Esophagus muscularis mucosa (tissue), 4 donors: ENCODE results near the gene AIF1L. TPM values are rescaled to one million over a fixed set of nuclear protein-coding genes. Genes with fewer than 3 reads are reported as not detected.

Experiments used
- DNase-seq: peaks from one replicate; pipeline ENCODE4 v3.0.0-alpha.2; 2017; ENCODE audit errors: extremely low spot score
- H3K27ac ChIP-seq, 4 donors: fragments of 200-600 bp; sonication (generic); replicated peaks in 1 of 4; 1 replicate in 3 of 4; 2 replicates in 1 of 4; pipeline ENCODE4 v1.5.1; 2016 to 2019; ENCODE audit warnings: mild to moderate bottlenecking in 1 of 4
- H3K27me3 ChIP-seq, 4 donors: fragments of 200-600 bp; sonication (generic); one replicate each; pipeline versions ENCODE4 v1.5.1 to v1.6.0; 2016 to 2019
- H3K36me3 ChIP-seq, 4 donors: fragments of 200-600 bp; sonication (generic); one replicate each; pipeline ENCODE4 v1.5.1; 2016 to 2019
- H3K4me1 ChIP-seq, 4 donors: fragments of 200-600 bp; sonication (generic); one replicate each; pipeline ENCODE4 v1.5.1; 2016 to 2019
- H3K4me3 ChIP-seq, 4 donors: fragments of 200-600 bp; sonication (generic); 1 replicate in 2 of 4; 2 replicates in 2 of 4; pipeline ENCODE4 v1.5.1; 2016 to 2019; ENCODE audit warnings: mild to moderate bottlenecking in 4 of 4, moderate library complexity in 1 of 4
- H3K9me3 ChIP-seq, 4 donors: fragments of 200-600 bp; sonication (generic); 1 replicate in 3 of 4; 2 replicates in 1 of 4; pipeline ENCODE4 v1.5.1; 2016 to 2019
- EP300 ChIP-seq: sonication (generic); formaldehyde crosslinking; IDR thresholded peaks from one replicate; pipeline ENCODE4 v1.6.1; 2017; ENCODE audit warnings: antibody characterized with exemption
- POLR2A ChIP-seq: fragments of 450-650 bp; IDR thresholded peaks from one replicate; pipeline ENCODE4 v1.6.1; 2017; ENCODE audit warnings: antibody characterized with exemption, moderate library complexity, mild to moderate bottlenecking, low read depth
- POLR2AphosphoS5 ChIP-seq, 2 donors: sonication (generic); formaldehyde crosslinking; IDR thresholded peaks; one replicate each; pipeline ENCODE4 v1.6.1; 2017; ENCODE audit warnings: antibody characterized with exemption in 2 of 2
- WGBS: methylation state at CpG from one replicate; pipeline ENCODE4 v1.1.5; 2018; 5-methylcytosine and 5-hydroxymethylcytosine counted together
- intact Hi-C: fragments of 100-400 bp; cut with DNase I; formaldehyde crosslinking; loops from one replicate; pipeline ENCODE4 v1.15.1; 2023
- total RNA-seq, 4 donors: library from RNA; depleted of rRNA; stranded (reverse); fragments of >200 nt; gene quantifications; one replicate each; pipeline versions ENCODE4 v1.1.0 to v1.2.1, GENCODE V29; 2016
- TF ChIP-seq, protein P1 (sequence below), 3 experiments: fragments of 200-600 bp in 2 of 3; fragments of 450-650 bp in 1 of 3; sonication (generic) in 2 of 3; IDR thresholded peaks; one replicate each; pipeline ENCODE4 v1.5.1; 2017 to 2019; ENCODE audit warnings: antibody characterized with exemption in 3 of 3, mild to moderate bottlenecking in 2 of 3, moderate library complexity in 1 of 3

The AIF1L gene
- total RNA-seq, 4 donors from 2014 or later = 9.1 to 24.8 (median 19.3) TPM

- Histone ChIP-seq H3K36me3 (no peaks in the 10 kb centered on the region), H3K4me1 (peaks cover 12 to 36% (median 31%) of the 10 kb centered on the region in 4 donors), H3K4me3 (no peak overlapping the region), H3K27me3 (peaks cover 0 to 75% (median 28%) of the 10 kb centered on the region in 4 donors), H3K9me3 (no peaks in the 10 kb centered on the region), H3K27ac (peak overlapping the region in 1 of 4 donors; percentile 66)
- TF ChIP-seq, protein P1, sequence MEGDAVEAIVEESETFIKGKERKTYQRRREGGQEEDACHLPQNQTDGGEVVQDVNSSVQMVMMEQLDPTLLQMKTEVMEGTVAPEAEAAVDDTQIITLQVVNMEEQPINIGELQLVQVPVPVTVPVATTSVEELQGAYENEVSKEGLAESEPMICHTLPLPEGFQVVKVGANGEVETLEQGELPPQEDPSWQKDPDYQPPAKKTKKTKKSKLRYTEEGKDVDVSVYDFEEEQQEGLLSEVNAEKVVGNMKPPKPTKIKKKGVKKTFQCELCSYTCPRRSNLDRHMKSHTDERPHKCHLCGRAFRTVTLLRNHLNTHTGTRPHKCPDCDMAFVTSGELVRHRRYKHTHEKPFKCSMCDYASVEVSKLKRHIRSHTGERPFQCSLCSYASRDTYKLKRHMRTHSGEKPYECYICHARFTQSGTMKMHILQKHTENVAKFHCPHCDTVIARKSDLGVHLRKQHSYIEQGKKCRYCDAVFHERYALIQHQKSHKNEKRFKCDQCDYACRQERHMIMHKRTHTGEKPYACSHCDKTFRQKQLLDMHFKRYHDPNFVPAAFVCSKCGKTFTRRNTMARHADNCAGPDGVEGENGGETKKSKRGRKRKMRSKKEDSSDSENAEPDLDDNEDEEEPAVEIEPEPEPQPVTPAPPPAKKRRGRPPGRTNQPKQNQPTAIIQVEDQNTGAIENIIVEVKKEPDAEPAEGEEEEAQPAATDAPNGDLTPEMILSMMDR (IDR thresholded peaks at IDR 0.05) = no peak
- no peak for TF ChIP-seq POLR2AphosphoS5 (IDR thresholded peaks at IDR 0.05)
- TF ChIP-seq EP300 = no peak
- TF ChIP-seq POLR2A = no peak
- DNase-seq = no peak
- WGBS = 43% methylated on average over 11 of the region's 12 CpGs
- intact Hi-C loops = no loop called here
These were observed 1.7 kb upstream of the AIF1L start for GRCh38 chr9:131094622-131095021.

DNA sequence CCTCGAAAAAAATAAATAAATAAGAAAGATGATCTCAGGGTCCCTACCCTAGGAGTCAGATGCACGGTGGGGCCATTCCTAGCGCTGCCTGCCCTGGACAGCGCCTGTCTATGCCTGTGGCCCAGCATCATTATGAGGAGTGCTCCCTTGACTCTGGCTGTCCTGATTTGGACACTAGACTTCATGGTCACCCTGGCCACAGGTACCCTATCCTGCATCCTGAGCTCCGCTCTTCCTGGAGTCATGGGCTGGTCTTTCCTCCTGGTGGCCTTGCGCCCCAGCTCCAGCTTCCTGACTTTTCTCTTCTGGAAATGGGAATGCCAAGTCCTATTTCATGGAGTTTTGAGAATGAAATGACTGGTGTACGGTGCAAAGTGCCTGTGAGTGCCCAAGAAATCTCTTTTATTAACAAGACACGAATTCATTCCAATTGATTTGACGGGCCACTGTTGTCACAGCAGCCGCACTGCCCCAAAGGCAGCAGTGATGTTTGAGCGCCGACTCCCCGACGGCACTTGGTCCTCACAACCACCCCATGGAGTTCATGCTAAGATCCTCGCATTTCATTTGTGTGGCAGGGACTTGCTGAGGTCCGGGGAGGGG, 564 bp upstream of the AIF1L start:
- WGBS = 37% methylated on average over 14 of the region's 16 CpGs

DNA sequence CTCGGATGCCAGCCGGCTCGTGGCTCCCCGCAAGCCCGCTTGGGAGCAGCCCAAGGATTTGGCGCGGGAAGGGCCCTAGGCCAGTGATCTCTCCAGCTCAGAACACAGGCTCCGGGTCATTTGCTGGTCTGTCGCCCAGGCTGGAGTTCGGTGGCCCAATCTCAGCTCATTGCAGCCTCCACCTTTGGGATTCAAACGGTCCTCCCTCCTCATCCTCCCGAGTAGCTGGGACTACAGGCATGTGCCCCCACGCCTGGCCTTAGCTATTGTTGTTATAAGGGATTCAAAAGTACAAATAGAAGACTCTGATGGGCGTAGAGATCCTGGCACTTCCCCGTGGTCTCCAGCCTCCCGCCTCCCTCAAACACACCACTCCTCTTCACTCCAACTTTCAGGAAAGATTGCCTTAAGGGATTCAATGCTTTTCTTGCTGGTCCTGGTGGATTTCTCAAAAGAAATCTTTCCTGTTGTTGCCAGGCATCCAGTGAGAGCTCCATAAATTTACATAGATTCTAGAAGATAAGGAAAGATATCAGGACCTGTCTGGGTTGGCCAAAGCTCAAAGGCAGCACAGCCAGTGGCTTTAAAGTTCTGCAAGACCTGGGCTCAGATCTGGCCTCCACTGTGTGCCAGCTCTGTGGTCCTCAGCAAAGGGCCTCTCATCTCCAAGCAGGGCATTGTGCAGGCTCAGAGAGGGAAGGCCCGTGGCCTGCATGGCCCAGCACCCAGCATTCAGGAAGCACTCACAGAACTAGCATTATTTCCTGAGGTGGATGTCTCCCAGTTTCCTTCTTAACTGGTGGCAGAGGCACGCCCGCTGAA, 1.0 kb downstream of the AIF1L start:
- H3K4me1 ChIP-seq = peaks cover 21 to 51% (median 38%) of the 10 kb centered on the region in 4 donors
- H3K27ac ChIP-seq = peak overlapping the region; percentile 61 to 77 (median 66)
- DNase-seq = no peak
- peak overlapping the region; percentile 60 to 64 (median 62) for H3K4me3 ChIP-seq
- TF ChIP-seq POLR2A (no peak), POLR2AphosphoS5 (IDR thresholded peaks at IDR 0.05) (no peak), EP300 (no peak)
- TF ChIP-seq, protein P1 (IDR thresholded peaks at IDR 0.05) = no peak
- no peaks in the 10 kb centered on the region for H3K9me3 ChIP-seq
- WGBS = 44% methylated on average over 14 of the region's 19 CpGs
- H3K36me3 ChIP-seq = no peaks in the 10 kb centered on the region
- H3K27me3 ChIP-seq = peaks cover 0 to 71% (median 28%) of the 10 kb centered on the region in 4 donors
- intact Hi-C loops = no loop called here

More for the DNA sequence above, 564 bp upstream of the AIF1L start:
- H3K4me3 ChIP-seq = peak overlapping the region; percentile 60 to 64 (median 62)
- H3K9me3 ChIP-seq = no peaks in the 10 kb centered on the region
- H3K27me3 ChIP-seq = peaks cover 0 to 75% (median 28%) of the 10 kb centered on the region in 4 donors
- H3K27ac ChIP-seq = peak overlapping the region; percentile 61 to 69 (median 65)
- peaks cover 15 to 44% (median 38%) of the 10 kb centered on the region in 4 donors for H3K4me1 ChIP-seq
- DNase-seq = no peak
- TF ChIP-seq POLR2A (no peak), EP300 (no peak), POLR2AphosphoS5 (IDR thresholded peaks at IDR 0.05) (no peak)
- TF ChIP-seq, protein P1 (IDR thresholded peaks at IDR 0.05) = no peak
- H3K36me3 ChIP-seq = no peaks in the 10 kb centered on the region
- intact Hi-C loops = no loop called here

GRCh38 chr9:131097948-131098278, 1.6 kb downstream of the AIF1L start:
- no peak for DNase-seq
- H3K27ac ChIP-seq = peak overlapping the region in 1 of 4 donors; percentile 7
- WGBS = 91% methylated on average over 7 of the region's 8 CpGs
- peak overlapping the region; percentile 16 to 64 (median 60) for H3K4me3 ChIP-seq
- H3K36me3 ChIP-seq = no peaks in the 10 kb centered on the region
- H3K27me3 ChIP-seq = peaks cover 0 to 66% (median 28%) of the 10 kb centered on the region in 4 donors
- TF ChIP-seq POLR2A = no peak
- no peak for TF ChIP-seq EP300
- peaks cover 21 to 52% (median 39%) of the 10 kb centered on the region in 4 donors for H3K4me1 ChIP-seq
- H3K9me3 ChIP-seq = no peaks in the 10 kb centered on the region
- intact Hi-C loops = no loop called here

GRCh38 chr9:131098391-131099101, 2.2 kb downstream of the AIF1L start:
- H3K9me3 ChIP-seq = no peaks in the 10 kb centered on the region
- H3K4me1 ChIP-seq = peaks cover 21 to 52% (median 40%) of the 10 kb centered on the region in 4 donors
- no peak for DNase-seq
- peaks cover 0 to 59% (median 28%) of the 10 kb centered on the region in 4 donors for H3K27me3 ChIP-seq
- intact Hi-C loops = no loop called here
- peaks cover 0 to 3% (median 0%) of the 10 kb centered on the region in 4 donors for H3K36me3 ChIP-seq
- peak overlapping the region in 2 of 4 donors; percentile 7 to 17 for H3K27ac ChIP-seq
- peak overlapping the region in 2 of 4 donors; percentile 60 for H3K4me3 ChIP-seq
- 79% methylated on average over 13 of the region's 13 CpGs for WGBS
- TF ChIP-seq POLR2A (no peak), POLR2AphosphoS5 (IDR thresholded peaks at IDR 0.05) (no peak), EP300 (no peak)
- TF ChIP-seq, protein P1 (IDR thresholded peaks at IDR 0.05) = no peak
